ENCODE results near the gene NKD2. TPM values are rescaled to one million over a fixed set of nuclear protein-coding genes. Genes with fewer than 3 reads are reported as not detected.
"Not testable (repeated sequence)": the region's sequence is repeated elsewhere in the genome, so short reads cannot be mapped to it uniquely, and the experiment has no call there.

Gene NKD2
- polyA plus RNA-seq, 2 of the 4 experiments (the other 2 are of a cell fraction) = 1.2 to 4.2 TPM

DNA sequence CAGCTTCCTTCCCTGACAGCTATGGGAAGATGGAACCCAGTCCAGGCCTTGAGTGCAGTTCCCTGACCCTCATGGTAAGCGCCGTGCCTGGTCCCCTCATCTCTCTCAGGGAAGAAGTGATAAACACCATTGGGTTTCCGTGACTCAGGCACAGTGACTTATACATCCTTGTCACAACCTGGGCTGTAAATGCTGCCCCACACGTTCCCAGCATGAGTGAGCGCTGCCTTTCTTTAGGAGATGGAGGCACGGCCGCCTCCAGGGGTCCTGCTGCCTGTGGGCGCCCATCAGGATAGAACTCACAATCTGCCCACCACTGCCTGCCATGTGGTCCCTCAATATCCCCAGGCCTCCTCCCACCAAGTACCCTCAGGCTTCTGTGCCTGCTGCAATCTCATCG lies 8.3 kb upstream of the NKD2 start:
- ATAC-seq (no peak), FAIRE-seq (no peak), DNase-seq (ENCODE audit: low read depth in 1 of 2, low spot score in 1 of 2) (no peak)
- 43% methylated on average over 8 of the region's 9 CpGs for WGBS (ENCODE audit: missing lambda C conversion rate)
- no peaks in the 10 kb centered on the region for H3K9me3 ChIP-seq
- H3K4me1 ChIP-seq = 0 out of 3 replicates have a peak, but pooled peaks cover 2% of the 10 kb centered on the region
- no peak overlapping the region for H3K4me2 ChIP-seq
- TF ChIP-seq FOSL2 (IDR thresholded peaks at IDR 0.05) (no peak), FOSL2 (CRISPR knock-in tag; IDR thresholded peaks at IDR 0.05) (no peak), CBX8 (IDR thresholded peaks at IDR 0.05) (no peak), FOXS1 (CRISPR knock-in tag; IDR thresholded peaks at IDR 0.05) (no peak), FOSB (CRISPR knock-in tag; IDR thresholded peaks at IDR 0.05) (no peak), TP53 (CRISPR knock-in tag; IDR thresholded peaks at IDR 0.05) (no peak), CHD2 (IDR thresholded peaks at IDR 0.05; ENCODE audit: low read length, partially characterized antibody) (no peak), ZSCAN20 (CRISPR knock-in tag; IDR thresholded peaks at IDR 0.05) (no peak)
- no peak overlapping the region for H3K4me3 ChIP-seq
- no peak overlapping the region for H3K27ac ChIP-seq
- CTCF ChIA-PET = no interaction called here
- POLR2A ChIA-PET = no interaction called here

DNA sequence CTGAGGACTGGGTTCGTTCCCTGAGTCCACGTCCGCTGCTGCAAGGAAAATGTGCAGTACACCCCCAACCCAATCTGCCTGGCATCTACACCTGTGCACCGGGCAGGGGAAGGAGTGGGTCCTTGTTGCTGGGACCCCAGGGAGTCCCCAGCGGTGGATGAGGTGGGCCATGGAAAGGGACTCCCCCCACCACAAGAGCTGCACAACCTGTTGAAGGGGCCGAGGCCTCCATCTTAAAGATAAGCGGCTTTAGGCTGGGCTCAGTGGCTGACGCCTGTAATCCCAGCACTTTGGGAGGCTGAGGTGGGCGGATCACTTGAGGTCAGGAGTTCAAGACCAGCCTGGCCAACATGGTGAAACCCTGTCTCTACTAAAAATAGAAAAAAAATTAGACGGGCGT lies 7.8 kb upstream of the NKD2 start:
- H3K4me1 ChIP-seq; H3K27ac ChIP-seq; POLR2A ChIA-PET; FAIRE-seq; H3K4me2 ChIP-seq; H3K9me3 ChIP-seq; ATAC-seq; DNase-seq (ENCODE audit: low read depth in 1 of 2, low spot score in 1 of 2); H3K4me3 ChIP-seq: not testable (repeated sequence)
- CTCF ChIA-PET = interaction anchor here (0.6 to 1.1 kb wide), 6 partner anchors 10 to 167 kb away, joined by 3 to 4 read pairs (median 3); no protein-coding TSS in a partner anchor
- 69% methylated on average over 11 of the region's 11 CpGs for WGBS (ENCODE audit: missing lambda C conversion rate)

DNA sequence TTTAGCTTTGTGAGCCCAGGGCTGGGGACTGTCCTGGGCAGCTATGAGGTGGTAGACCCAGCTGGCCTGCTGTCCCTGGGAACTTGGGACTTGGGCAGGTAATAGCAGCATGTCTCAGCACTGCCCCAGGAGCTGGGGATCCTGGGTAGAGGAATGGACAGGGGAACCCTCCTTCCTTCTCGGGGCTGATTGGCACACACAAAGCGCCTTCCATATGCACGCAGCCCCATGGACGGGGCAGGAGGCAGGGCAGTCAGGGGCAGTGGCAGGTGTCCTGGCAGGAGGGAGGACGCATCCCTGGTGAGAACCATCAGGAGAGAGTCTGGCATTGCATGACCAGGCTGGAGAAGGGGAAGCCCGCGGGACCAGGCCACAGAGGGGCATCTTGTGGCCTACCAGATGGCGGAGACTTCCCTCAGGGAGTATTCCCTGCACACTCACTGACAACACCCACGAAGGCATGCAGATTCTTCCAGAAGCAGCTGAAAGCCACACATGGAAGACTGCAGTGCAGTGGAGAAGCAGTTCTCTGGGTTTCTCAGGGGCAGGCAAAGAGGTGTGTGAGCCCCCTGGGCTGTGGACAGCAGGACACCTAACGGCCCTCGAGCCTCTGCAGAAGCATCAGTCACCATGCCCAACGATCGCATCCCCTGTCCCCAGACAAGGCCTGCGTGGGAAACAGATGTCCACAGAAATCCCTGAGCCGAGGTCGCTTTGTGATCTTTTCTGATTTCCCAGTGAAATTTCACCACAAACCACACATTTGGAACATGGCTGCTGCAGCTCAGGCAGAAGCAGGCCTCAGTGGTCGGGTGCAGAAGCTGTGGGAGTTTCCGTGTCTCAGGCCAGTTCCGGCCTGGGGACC lies 7.0 kb upstream of the NKD2 start:
- POLR2A ChIA-PET = no interaction called here
- TF ChIP-seq CHD2 (IDR thresholded peaks at IDR 0.05; ENCODE audit: low read length, partially characterized antibody) (no peak), JUNB (IDR thresholded peaks at IDR 0.05) (no peak), PHF8 (IDR thresholded peaks at IDR 0.05; ENCODE audit: borderline replicate concordance, low read depth) (no peak), ESRRA (IDR thresholded peaks at IDR 0.05; ENCODE audit: borderline replicate concordance, low read length) (no peak), EHF (CRISPR knock-in tag; IDR thresholded peaks at IDR 0.05) (no peak)
- TF ChIP-seq, protein P1, sequence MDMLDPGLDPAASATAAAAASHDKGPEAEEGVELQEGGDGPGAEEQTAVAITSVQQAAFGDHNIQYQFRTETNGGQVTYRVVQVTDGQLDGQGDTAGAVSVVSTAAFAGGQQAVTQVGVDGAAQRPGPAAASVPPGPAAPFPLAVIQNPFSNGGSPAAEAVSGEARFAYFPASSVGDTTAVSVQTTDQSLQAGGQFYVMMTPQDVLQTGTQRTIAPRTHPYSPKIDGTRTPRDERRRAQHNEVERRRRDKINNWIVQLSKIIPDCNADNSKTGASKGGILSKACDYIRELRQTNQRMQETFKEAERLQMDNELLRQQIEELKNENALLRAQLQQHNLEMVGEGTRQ (IDR thresholded peaks at IDR 0.05) = no peak
- TF ChIP-seq, protein P2, sequence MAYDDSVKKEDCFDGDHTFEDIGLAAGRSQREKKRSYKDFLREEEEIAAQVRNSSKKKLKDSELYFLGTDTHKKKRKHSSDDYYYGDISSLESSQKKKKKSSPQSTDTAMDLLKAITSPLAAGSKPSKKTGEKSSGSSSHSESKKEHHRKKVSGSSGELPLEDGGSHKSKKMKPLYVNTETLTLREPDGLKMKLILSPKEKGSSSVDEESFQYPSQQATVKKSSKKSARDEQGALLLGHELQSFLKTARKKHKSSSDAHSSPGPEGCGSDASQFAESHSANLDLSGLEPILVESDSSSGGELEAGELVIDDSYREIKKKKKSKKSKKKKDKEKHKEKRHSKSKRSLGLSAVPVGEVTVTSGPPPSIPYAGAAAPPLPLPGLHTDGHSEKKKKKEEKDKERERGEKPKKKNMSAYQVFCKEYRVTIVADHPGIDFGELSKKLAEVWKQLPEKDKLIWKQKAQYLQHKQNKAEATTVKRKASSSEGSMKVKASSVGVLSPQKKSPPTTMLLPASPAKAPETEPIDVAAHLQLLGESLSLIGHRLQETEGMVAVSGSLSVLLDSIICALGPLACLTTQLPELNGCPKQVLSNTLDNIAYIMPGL (CRISPR knock-in tag; IDR thresholded peaks at IDR 0.05; ENCODE audit: borderline replicate concordance) = no peak
- TF ChIP-seq, protein P3, sequence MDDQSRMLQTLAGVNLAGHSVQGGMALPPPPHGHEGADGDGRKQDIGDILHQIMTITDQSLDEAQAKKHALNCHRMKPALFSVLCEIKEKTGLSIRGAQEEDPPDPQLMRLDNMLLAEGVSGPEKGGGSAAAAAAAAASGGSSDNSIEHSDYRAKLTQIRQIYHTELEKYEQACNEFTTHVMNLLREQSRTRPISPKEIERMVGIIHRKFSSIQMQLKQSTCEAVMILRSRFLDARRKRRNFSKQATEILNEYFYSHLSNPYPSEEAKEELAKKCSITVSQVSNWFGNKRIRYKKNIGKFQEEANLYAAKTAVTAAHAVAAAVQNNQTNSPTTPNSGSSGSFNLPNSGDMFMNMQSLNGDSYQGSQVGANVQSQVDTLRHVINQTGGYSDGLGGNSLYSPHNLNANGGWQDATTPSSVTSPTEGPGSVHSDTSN (IDR thresholded peaks at IDR 0.05) = no peak
- no peak for FAIRE-seq
- no peak overlapping the region for H3K4me2 ChIP-seq
- CTCF ChIA-PET = interaction anchor here (0.6 to 1.9 kb wide), 8 partner anchors 9 to 166 kb away, joined by 3 to 4 read pairs (median 3); no protein-coding TSS in a partner anchor
- H3K4me3 ChIP-seq = no peak overlapping the region
- WGBS (ENCODE audit: missing lambda C conversion rate) = 84% methylated on average over 19 of the region's 19 CpGs
- no peaks in the 10 kb centered on the region for H3K9me3 ChIP-seq
- H3K27ac ChIP-seq = no peak overlapping the region
- H3K4me1 ChIP-seq = 0 out of 3 replicates have a peak, but pooled peaks cover 3% of the 10 kb centered on the region
- no peak for ATAC-seq
- no peak for DNase-seq (ENCODE audit: low read depth in 1 of 2, low spot score in 1 of 2)

DNA sequence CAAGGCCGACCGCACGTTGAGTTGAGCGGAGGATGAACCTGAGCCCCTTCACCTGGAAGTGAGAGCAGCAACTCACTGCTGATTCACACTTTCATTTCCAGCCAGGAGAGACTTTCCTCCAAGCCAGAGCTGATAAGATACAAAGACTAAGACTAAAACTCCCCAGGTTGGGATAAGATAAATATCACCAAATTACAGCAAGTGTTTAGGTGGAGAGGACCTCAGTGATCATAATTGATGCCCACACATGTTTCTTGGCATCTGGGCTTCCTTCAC lies 6.4 kb upstream of the NKD2 start:
- Histone ChIP-seq H3K9me3 (no peaks in the 10 kb centered on the region), H3K27ac (no peak overlapping the region), H3K4me3 (no peak overlapping the region), H3K4me1 (0 out of 3 replicates have a peak, but pooled peaks cover 3% of the 10 kb centered on the region), H3K4me2 (no peak overlapping the region)
- 96% methylated on average over 4 of the region's 4 CpGs for WGBS (ENCODE audit: missing lambda C conversion rate)
- FAIRE-seq (no peak), ATAC-seq (no peak), DNase-seq (ENCODE audit: low read depth in 1 of 2, low spot score in 1 of 2) (no peak)
- ChIA-PET CTCF (interaction anchor here (1.0 to 1.9 kb wide), 2 partner anchors 45 to 165 kb away, joined by 4 read pairs; no protein-coding TSS in a partner anchor), POLR2A (no interaction called here)
- TF ChIP-seq RAD21 (conservative IDR thresholded peaks at IDR 0.05 in 1 of 2, IDR thresholded peaks at IDR 0.05 in 1 of 2) = no peak
- no peak for TF ChIP-seq RCOR1 (IDR thresholded peaks at IDR 0.05; ENCODE audit: low read depth, low read length)
- TF ChIP-seq, protein P4, sequence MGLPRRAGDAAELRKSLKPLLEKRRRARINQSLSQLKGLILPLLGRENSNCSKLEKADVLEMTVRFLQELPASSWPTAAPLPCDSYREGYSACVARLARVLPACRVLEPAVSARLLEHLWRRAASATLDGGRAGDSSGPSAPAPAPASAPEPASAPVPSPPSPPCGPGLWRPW (IDR thresholded peaks at IDR 0.05) = no peak
- no peak for TF ChIP-seq KDM1A (IDR thresholded peaks at IDR 0.05; ENCODE audit: low read depth)
- TF ChIP-seq FOXS1 (CRISPR knock-in tag; IDR thresholded peaks at IDR 0.05) = no peak
- TF ChIP-seq, protein P2 (CRISPR knock-in tag; IDR thresholded peaks at IDR 0.05; ENCODE audit: borderline replicate concordance) = no peak
- no peak for TF ChIP-seq MAFK (IDR thresholded peaks at IDR 0.05; ENCODE audit: partially characterized antibody)
- TF ChIP-seq, protein P5, sequence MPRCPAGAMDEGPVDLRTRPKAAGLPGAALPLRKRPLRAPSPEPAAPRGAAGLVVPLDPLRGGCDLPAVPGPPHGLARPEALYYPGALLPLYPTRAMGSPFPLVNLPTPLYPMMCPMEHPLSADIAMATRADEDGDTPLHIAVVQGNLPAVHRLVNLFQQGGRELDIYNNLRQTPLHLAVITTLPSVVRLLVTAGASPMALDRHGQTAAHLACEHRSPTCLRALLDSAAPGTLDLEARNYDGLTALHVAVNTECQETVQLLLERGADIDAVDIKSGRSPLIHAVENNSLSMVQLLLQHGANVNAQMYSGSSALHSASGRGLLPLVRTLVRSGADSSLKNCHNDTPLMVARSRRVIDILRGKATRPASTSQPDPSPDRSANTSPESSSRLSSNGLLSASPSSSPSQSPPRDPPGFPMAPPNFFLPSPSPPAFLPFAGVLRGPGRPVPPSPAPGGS (IDR thresholded peaks at IDR 0.05) = no peak
- no peak for TF ChIP-seq EP300 (IDR thresholded peaks at IDR 0.05)

Data from A549 (cell line).